ENCODE measurements around the gene IGFLR1. TPM values are rescaled to one million over a fixed set of nuclear protein-coding genes. Genes with fewer than 3 reads are reported as not detected.

Gene IGFLR1
- total and polyA plus RNA-seq, 2 of the 4 experiments (the other 2 are of a cell fraction), result 0.72 to 2.7 TPM

- Histone ChIP-seq H2AFZ (replicated peaks; ENCODE audit: low read length, poor library complexity) (peak within 1 kb of the TSS; percentile 99), H3K4me2 (ENCODE audit: low read depth, low read length) (peak within 1 kb of the TSS; percentile 91), H3K4me3 (ENCODE audit: insufficient read depth, low read depth, low read length) (peak within 1 kb of the TSS; percentile 97), H3K36me3 (ENCODE audit: control insufficient read depth, insufficient read depth, low read length) (peaks cover 20% of the 10 kb centered on the region), H3K79me1 (ENCODE audit: low read depth in 1 of 2, low read length in 2 of 2) (peaks cover 4 to 45% of the 10 kb centered on the region in 2 experiments; a peak in 2 of 4 replicates), H3K27ac (ENCODE audit: insufficient read depth, low read length) (peak within 1 kb of the TSS; percentile 89), H3K9me1 (ENCODE audit: insufficient read depth, low read length) (no peaks in the 10 kb centered on the region; the same call in 1 of the 2 replicates), H3K9ac (ENCODE audit: low read depth, low read length) (peak within 1 kb of the TSS; percentile 94), H3K4ac (ENCODE audit: low read depth, low read length) (peak within 1 kb of the TSS; percentile 91), H3K4me1 (ENCODE audit: control insufficient read depth, insufficient read depth, low read length) (peaks cover 14% of the 10 kb centered on the region), H4K91ac (ENCODE audit: insufficient read depth, low read depth, low read length) (no peak within 1 kb of the TSS; the same call in 1 of the 2 replicates), H3K23ac (ENCODE audit: low read depth, low read length) (peak within 1 kb of the TSS; percentile 95), H3K9me3 (ENCODE audit: control insufficient read depth, insufficient read depth, low read length) (no peaks in the 10 kb centered on the region), H4K8ac (ENCODE audit: low read depth in 2 of 2, low read length in 2 of 2) (peak within 1 kb of the TSS; percentile 73 to 87; a peak in 3 of 4 replicates), H2BK20ac (ENCODE audit: low read depth, low read length) (no peak within 1 kb of the TSS), H4K20me1 (ENCODE audit: insufficient read depth, low read length) (peaks cover 18% of the 10 kb centered on the region), H2BK5ac (ENCODE audit: low read depth, low read length, poor library complexity, severe bottlenecking) (peak within 1 kb of the TSS; percentile 71), H4K5ac (ENCODE audit: low read depth, low read length) (peak within 1 kb of the TSS; percentile 37; the same call in 1 of the 2 replicates), H3K56ac (ENCODE audit: extremely low read depth, insufficient read depth, low read length) (peak within 1 kb of the TSS; percentile 67), H3K14ac (replicated peaks; ENCODE audit: low read depth, low read length) (peak within 1 kb of the TSS; percentile 96), H2BK120ac (ENCODE audit: low read depth, low read length) (no peak within 1 kb of the TSS), H3K27me3 (ENCODE audit: control insufficient read depth, insufficient read depth, low read length) (no peaks in the 10 kb centered on the region), H2AK5ac (ENCODE audit: low read depth, low read length) (peak within 1 kb of the TSS; percentile 91), H2BK15ac (ENCODE audit: low read depth, low read length) (no peak within 1 kb of the TSS), H2AK9ac (replicated peaks; ENCODE audit: low read depth, low read length, poor library complexity) (peak within 1 kb of the TSS; percentile 98), H3K18ac (ENCODE audit: low read depth, low read length) (no peak within 1 kb of the TSS)
- dilution Hi-C loops (cut with HindIII; ENCODE audit: low sequenced_read_pairs, unreplicated experiment), result no loop called here
- no peak for DNase-seq
- CTCF ChIA-PET, result no interaction called here
- POLR2A ChIA-PET (ENCODE audit: unreplicated experiment), result no interaction called here
- WGBS, 2 experiments (ENCODE audit: extremely low coverage in 2 of 2, insufficient read length in 1 of 2), result 0% methylated on average over 46 of the region's 109 CpGs; no CpG with 5 or more reads in 1 of the 2 experiments
- intact Hi-C loops (cut with micrococcal nuclease), result loop anchor here (1.0 to 2.0 kb wide), 5 partner anchors 25 to 213 kb away; partner anchors contain the start of genes PSENEN and U2AF1L4
- TF ChIP-seq MXI1 (IDR thresholded peaks at IDR 0.05; ENCODE audit: borderline replicate concordance, low read depth, low read length) (peak; percentile 45; the same call in 1 of the 2 replicates), USF2 (IDR thresholded peaks at IDR 0.05; ENCODE audit: low read depth, low read length) (0 out of 2 replicates have a peak, but pooled peaks have one; percentile 2), MAZ (IDR thresholded peaks at IDR 0.05; ENCODE audit: borderline replicate concordance, low read depth, low read length) (peak; percentile 75; the same call in 1 of the 2 replicates), ELK1 (IDR thresholded peaks at IDR 0.05; ENCODE audit: borderline replicate concordance, low read depth, low read length) (no peak)
- no TSS peak for BruUV-seq (replicated peaks)
- in situ Hi-C loops (cut with MboI; ENCODE audit: low sequenced_read_pairs), result loop anchor here (5.0 kb wide), 1 partner anchor 171 kb away; the partner anchor contains the start of gene TMEM147
- peak; percentile 74 for ATAC-seq (ENCODE audit: low read depth)
These were observed 24.4 kb downstream of the IGFLR1 start, which contains the start of gene KMT2B for GRCh38 chr19:35717665-35718344. KMT2B (plus strand) TSS chr19:35718003; CDS start chr19:35718019, 16 bp downstream.
